ENCODE data around the gene CEBPA.
"Not testable (repeated sequence)": the region's sequence is repeated elsewhere in the genome, so short reads cannot be mapped to it uniquely, and the experiment has no call there.

The CEBPA gene

DNA sequence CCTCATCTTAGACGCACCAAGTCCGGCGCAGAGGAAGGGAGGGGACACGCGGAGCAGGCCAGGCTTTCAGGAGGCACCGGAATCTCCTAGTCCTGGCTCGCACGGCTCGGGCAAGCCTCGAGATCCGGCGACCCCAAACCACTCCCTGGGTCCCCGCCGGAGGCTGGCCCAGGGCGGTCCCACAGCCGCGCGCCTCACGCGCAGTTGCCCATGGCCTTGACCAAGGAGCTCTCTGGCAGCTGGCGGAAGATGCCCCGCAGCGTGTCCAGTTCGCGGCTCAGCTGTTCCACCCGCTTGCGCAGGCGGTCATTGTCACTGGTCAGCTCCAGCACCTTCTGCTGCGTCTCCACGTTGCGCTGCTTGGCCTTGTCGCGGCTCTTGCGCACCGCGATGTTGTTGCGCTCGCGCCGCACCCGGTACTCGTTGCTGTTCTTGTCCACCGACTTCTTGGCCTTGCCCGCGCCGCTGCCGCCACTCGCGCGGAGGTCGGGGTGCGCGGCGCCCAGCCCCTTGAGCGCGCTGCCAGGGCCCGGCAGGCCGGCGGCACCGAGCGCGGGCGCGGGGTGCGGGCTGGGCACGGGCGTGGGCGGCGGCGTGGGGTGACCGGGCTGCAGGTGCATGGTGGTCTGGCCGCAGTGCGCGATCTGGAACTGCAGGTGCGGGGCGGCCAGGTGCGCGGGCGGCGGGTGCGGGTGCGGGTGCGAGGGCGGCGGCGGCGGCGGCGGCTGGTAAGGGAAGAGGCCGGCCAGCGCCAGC, 1.0 kb downstream of the CEBPA start:
- DNase-seq (ENCODE audit: low read depth, low spot score) = no peak

DNA sequence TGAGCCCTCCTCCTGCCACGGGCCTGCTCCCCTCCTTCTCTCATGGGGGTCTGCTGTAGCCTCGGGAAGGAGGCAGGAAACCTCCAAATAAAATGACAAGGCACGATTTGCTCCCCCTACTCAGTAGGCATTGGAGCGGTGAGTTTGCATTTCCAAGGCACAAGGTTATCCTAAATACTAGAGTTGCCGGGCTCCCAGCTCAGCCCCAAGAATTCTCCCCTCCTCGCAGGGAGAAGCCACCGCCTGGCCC, 1.5 kb downstream of the CEBPA start:
- no peak for DNase-seq (ENCODE audit: low read depth, low spot score)

GRCh38 chr19:33300009-33300893, 2.1 kb downstream of the CEBPA start:
- no peak for DNase-seq (ENCODE audit: low read depth, low spot score)

GRCh38 chr19:33299051-33299688, 3.2 kb downstream of the CEBPA start:
- DNase-seq (ENCODE audit: low read depth, low spot score) = no peak

- DNase-seq (ENCODE audit: low read depth, low spot score) = no peak
Observed at GRCh38 chr19:33298146-33298911, 4.0 kb downstream of the CEBPA start.

DNA sequence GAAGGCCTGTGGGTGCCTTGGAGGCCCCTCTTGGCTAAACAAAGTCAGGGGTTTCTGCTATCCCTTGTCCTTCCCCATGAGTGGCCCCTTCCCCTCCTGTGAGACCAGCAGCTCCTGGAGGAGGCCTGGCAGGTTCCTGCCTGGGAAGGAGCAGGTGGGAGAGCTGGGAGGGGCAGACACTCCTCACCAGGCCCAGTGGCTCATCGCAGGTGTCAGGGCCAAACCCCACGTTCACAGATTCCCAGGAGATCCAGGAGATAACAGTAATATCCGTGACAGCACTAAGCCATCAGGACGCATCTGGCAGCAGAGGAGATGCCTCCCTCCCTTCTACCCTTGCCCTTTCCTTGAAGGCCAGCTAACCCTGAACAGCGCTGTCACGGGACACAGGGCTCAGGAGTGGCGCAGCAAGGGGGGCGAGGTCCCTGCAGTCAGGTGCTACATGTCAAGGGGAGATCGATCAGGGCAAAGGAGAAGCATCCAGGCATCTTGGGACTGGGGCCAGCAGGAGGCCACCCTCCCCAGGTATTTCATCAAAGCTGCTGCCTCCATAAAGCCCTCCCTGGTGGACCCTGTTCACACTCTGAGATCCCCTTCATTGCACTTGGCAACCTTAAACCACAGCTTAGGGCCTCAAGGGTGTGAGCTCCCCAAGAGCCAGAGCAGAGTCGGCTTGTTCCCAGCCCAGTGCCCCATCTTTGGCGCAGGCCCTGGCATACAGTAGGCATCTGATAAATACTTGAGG, 4.8 kb downstream of the CEBPA start:
- DNase-seq (ENCODE audit: low read depth, low spot score) = no peak

GRCh38 chr19:33296488-33296971, 5.8 kb downstream of the CEBPA start:
- no peak for DNase-seq (ENCODE audit: low read depth, low spot score)

DNA sequence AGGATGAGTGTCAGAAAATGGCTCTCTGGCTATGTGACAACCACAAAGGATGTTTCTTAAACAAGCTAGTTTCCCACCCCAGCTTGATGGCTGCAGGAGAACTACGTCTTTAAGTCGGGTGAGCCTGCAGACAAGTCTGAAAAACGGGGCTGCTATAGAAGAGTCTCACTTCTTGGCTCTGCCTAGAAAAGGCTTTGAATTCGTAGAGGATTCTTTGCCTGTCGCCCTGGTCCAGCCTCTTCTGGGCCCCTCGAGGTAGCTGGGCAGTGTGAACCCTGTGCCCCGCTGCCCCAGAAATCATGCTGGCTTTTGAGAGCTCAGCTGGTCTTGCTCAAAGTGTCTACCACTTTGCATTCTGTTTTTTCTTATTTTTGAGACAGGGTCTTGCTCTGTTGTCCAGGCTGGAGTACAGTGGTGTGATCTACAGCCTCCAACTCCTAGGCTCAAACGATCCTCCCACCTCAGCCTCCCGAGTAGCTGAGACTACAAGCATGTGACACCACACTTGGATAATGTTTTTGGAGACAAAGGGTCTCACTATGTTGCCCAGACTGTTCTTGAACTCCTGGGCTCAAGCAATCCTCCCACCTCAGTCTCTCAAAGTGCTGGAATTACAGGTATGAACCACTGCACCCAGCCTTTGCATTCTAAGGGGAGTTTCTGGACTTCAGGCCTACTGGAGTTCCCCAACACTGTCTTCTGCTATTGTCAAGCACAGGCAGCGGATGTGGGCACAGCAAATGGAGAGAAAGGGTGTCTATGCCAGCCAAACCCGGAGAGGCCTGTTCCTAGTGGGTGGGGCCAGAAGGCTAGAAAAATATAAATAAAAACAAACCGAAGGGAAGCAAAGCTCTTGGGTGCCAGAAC, 6.5 kb downstream of the CEBPA start:
- DNase-seq (ENCODE audit: low read depth, low spot score) = no peak

DNA sequence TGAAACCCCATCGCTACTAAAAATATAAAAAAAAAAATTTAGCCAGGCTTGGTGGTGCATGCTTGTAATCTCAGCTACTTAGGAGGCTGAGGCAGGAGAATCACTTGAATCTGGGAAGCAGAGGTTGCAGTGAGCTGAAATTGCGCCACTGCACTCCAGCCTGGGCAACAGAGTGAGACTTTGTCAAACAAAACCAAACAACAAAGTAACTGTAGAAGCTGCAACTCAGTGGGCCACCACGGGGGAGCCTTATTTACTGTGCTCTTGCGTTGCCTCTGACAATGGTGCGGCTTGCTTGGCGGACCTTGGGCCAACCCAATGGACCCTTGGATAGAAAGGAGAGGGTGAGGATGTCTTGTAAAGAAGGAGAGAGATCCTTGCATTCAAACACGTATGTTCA, 7.3 kb downstream of the CEBPA start:
- DNase-seq (ENCODE audit: low read depth, low spot score) = not testable (repeated sequence)

GRCh38 chr19:33294058-33294798, 8.1 kb downstream of the CEBPA start:
- no peak for DNase-seq (ENCODE audit: low read depth, low spot score)

GRCh38 chr19:33293255-33294057, 8.9 kb downstream of the CEBPA start:
- no peak for DNase-seq (ENCODE audit: low read depth, low spot score)

DNA sequence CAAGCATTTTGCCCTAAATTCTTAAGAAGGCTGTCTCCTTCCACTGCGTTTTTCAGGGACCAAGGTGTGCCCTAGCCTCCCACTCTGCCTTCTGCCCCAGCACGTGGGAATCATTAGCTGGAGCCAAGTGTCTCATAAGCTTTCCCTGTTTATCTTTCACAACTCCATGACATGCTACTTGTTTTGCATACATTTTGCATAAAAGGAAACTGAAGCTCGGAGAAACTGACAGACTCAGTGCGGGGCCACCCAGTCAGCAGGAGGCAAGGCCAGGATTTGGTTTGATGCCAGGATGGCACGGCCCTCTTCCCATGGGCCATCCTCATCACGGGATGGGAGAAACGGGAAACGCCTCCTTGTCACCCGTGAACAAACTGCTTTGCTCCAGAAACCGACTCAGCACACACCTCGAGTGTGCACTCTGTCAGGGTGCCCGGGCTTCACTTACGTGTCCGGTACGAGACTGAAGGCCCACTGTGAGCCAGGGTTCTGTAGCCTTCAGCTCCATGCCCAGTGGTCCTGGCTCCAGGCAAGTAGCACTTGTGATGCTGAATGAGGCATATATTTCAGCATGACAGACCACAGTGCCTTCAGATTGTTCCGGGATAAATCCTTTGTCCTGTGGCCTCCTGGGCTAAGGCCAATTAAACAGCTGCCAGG, 9.6 kb downstream of the CEBPA start:
- no peak for DNase-seq (ENCODE audit: low read depth, low spot score)

DNA sequence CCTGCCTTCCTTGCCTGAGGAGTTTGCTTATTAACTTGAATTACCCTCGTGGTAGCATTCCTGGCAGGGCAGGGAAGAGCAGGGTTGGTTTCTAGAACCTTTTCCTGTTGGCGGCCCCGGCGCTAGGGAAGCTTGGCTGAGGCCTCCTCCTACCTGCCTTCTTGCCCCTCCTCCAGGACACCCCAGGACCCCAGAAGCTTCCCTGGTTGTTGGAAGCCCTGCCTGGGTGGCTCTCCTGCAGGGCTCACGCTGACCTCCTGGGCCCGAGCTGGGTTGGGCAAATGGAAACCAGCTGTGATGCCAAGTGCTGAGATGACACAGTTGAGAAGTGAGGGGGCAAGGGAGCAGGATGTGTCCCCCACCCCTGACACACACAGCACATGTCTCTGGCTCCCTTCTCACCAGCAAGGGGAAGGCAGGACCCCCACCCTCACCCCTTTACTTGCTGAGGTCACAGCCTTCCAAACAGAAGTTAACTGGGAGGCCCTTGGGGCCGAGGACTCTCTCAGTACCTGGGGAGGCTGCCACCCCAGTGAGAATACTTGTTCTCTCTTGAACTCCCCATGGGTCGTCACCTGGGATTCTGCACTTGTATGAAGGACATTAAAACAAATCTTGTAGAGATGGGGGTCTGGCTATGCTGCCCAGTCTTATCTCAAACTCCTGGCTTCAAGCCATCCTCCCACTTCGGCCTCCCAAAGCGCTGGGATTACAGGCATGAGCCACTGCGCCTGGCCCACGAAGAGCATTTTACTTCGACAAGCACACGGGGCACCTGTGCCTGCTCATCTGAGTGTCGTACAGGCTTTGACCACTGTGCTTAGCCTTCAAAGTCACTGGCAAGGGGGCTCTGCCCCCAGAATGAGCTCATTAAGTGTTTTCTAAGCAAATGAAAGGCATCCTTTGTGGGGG, 10.5 kb downstream of the CEBPA start:
- DNase-seq (ENCODE audit: low read depth, low spot score) = no peak

DNA sequence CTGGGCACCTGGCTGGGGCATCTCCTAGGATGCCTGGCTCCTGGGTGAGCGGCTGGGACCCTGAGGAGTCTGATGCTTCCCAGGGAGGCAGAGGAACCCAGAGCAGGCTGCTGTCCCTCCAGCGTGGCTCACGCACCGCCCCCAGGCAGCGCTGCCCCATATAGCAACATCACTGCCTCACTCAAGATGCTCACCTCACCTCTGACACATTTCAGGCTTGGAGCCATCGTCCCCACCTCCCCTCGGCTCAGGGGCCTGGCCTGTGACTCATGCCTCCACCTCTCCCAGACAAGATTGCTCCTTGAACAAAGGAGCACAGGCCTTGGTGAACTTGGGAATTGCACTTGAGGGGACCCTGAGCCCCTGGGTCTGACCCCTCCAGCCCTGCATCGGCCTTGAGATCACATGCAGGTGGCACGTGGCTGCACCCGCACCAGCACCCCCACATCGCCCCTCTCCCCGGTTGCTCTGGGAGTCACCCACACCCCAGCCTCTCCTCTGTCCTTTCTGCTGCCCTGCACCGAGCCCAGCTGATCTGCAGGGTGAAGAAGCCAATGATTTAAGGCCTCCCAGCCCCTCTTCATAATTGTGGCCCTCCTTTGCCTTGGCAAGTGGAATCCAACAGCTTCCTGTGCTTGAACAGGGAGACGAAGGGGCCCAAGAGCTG, 11.2 kb downstream of the CEBPA start:
- no peak for DNase-seq (ENCODE audit: low read depth, low spot score)

DNA sequence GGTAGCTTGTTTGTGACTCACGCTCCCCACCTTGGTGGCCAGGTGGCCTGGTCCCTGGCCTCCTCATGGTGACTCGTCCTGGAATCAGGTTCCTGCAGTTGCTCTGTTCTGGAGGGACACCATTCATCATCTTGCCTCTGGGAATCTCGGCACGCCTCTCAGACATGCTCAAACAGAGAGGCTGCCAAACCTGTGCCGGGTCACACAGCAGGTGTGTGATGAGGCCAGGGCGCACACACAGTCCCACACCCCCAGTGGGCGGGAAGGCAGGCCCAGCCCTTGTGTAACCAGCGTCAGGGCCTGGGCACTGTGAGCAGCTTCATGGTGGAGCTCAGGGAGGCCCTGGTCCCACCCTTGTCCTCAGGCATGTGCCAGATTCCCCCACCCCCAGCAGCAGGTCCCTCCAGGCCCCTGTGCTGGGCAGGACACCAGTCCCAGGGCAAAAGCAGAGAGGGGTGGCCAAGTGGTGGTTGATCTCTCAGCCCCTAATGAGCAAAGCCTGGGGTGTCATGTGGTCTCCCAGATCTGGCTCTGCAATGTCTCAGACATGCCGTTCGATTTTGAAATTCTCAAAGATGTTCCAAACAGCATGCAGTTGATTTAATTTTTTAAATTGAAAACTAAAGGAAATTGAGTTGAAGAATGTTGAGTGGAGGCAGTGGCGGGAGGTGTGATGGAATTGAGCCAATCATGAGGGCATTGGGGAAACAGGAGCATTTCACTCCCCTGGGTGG, 12.1 kb downstream of the CEBPA start:
- no peak for DNase-seq (ENCODE audit: low read depth, low spot score)

DNA sequence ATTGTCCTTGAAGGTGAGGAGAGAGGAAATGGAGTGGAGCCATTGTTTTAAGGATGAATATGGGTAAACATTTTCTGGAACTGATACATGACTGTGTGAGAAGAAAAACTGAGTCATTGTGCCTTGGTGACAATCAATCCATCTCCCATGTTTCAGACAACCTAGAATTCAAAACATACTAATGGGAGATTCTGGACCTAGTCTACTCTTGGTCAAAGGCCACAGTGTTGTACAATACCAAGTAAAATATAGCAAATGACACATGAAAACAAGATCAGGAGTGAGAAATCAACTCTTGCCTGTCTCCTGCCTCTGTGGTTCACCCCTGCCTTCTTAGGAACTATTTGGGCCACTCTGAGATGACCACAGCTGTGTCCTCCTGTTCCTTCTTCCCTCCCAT, 13.1 kb downstream of the CEBPA start:
- DNase-seq (ENCODE audit: low read depth, low spot score) = no peak
